K562 (cell line): Measurements from ENCODE around the gene MARK2. TPM values are rescaled to one million over a fixed set of nuclear protein-coding genes. Genes with fewer than 3 reads are reported as not detected.

Source experiments
- AFF4 ChIP-seq: sonication (generic); formaldehyde crosslinking; IDR thresholded peaks from 2 replicates; pipeline ENCODE4 v1.8.0; 2023; ENCODE audit warnings: mild to moderate bottlenecking, missing genetic modification reagents
- E2F5 ChIP-seq: sonication (generic); formaldehyde crosslinking; IDR thresholded peaks from 2 replicates; pipeline ENCODE4 v1.8.0; 2022; ENCODE audit warnings: mild to moderate bottlenecking, missing genetic modification reagents
- LCOR ChIP-seq: sonication (generic); formaldehyde crosslinking; IDR thresholded peaks from 2 replicates; pipeline ENCODE4 v1.8.0; 2022; ENCODE audit warnings: mild to moderate bottlenecking, missing genetic modification reagents
- MCM2 ChIP-seq: fragments of 450-650 bp; IDR thresholded peaks from 2 replicates; pipeline ENCODE4 v1.6.1; 2017; ENCODE audit warnings: low read depth, mild to moderate bottlenecking
- RBBP5 ChIP-seq: fragments of 200-600 bp; sonication (generic); IDR thresholded peaks from 2 replicates; pipeline ENCODE4 v1.6.1; 2012; ENCODE audit warnings: borderline replicate concordance, mild to moderate bottlenecking, low read length, control low read depth, inconsistent platforms; ENCODE audit not compliant: insufficient read depth, poor library complexity, severe bottlenecking
- SP1 ChIP-seq: sonication (generic); formaldehyde crosslinking; IDR thresholded peaks from 2 replicates; pipeline ENCODE4 v1.8.1; 2022; ENCODE audit warnings: mild to moderate bottlenecking, missing genetic modification reagents
- ZNF23 ChIP-seq: fragments of 250-450 bp; sonication (Bioruptor Pico); IDR thresholded peaks from 2 replicates; pipeline ENCODE4 v1.4.0; 2020; ENCODE audit warnings: mild to moderate bottlenecking
- ZNF764 ChIP-seq: fragments of 250-450 bp; sonication (Bioruptor Pico); IDR thresholded peaks from 2 replicates; pipeline ENCODE4 v1.4.0; 2020; ENCODE audit warnings: low read depth, mild to moderate bottlenecking, moderate library complexity
- polyA plus RNA-seq, 8 experiments: library from polyadenylated mRNA; depleted of rRNA in 4 of 8; stranded (reverse) in 5 of 8; unstranded in 3 of 8; fragments of >200 nt; fragmentation: Nextera tagmentation in 2 of 8; fragmentation: Illumina TruSeq in 1 of 8; extraction: Ambion mirVana in 2 of 8; extraction: Trizol in 1 of 8; gene quantifications; 2 replicates each; pipeline versions ENCODE4 v1.2.1 to v1.2.3, GENCODE V29; 2011 to 2014; ENCODE audit warnings: inconsistent platforms in 1 of 8, missing spikeins in 1 of 8
- total RNA-seq, 7 experiments: library from RNA; depleted of rRNA in 6 of 7; stranded (reverse); fragments of >200 nt in 6 of 7; fragmentation: Illumina TruSeq in 2 of 7; extraction: Trizol in 2 of 7; gene quantifications; 2 replicates each; pipeline versions ENCODE4 v1.2.1 to v1.2.3, GENCODE V29; 2011 to 2021; ENCODE audit warnings: low replicate concordance in 1 of 7
- TF ChIP-seq, protein P1 (sequence below): fragments of 450-650 bp; IDR thresholded peaks from 2 replicates; pipeline ENCODE4 v1.6.1; 2016; ENCODE audit warnings: mild to moderate bottlenecking, moderate library complexity

MARK2 gene
- total and polyA plus RNA-seq, 9 of the 15 experiments (the other 6 are each of a cell fraction or from before 2014, with no cell fraction given), result 0.32 to 43.5 (median 15.1) TPM

DNA sequence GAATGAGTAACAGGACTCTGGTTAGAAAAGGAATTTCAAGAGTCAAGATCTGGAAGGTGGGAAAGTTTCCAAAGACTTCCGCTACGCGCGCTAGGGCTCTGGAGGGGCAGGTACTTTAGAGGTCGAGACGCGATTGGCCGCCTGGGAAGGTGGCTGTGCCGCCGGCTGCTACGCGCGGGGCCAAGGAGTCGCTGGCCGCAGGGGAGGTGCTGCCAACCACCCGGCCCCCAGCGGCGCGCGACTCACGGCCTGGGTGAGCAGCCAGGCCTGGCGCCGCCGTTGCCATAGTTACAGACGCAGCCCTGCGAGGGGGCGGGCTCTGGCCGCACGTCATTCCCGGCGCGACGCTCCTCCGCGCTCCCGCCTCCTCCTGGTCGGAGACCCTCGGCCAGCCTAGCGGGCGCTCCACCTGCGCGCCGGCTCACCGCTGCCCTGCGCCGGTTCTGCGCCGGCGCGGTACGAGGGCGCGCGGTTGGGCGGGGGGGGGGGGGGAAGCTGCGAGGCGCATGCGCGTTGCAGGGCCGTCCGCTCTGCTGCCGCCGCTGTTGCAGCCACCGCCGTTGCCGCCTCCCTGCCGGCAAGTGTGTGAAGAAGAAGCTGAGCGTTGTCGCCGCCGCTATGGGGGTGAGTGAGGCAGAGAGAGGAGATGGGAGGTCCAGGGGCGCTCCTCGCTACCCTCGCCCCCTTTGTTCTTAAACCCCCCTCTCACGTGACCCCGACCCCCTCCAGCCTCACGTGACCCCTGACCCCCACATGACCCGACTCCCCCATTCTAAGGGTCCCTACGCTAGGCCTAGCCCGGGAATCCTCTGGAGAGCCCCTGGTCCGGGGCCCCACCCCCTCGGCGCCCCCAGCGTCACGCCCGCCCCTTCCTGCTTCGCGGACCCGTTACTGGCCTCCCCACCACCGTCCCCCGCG is 99.8 kb downstream of the MARK2 start, which contains the start of gene NAA40 (continued):
- TF ChIP-seq AFF4 (CRISPR knock-in tag) (0 out of 2 replicates have a peak, but pooled peaks have one; percentile 47), LCOR (CRISPR knock-in tag) (no peak), E2F5 (CRISPR knock-in tag) (no peak), MCM2 (no peak), ZNF764 (CRISPR knock-in tag) (no peak), ZNF23 (CRISPR knock-in tag) (no peak), SP1 (peak; percentile 99), RBBP5 (peak; percentile 21)
- TF ChIP-seq, protein P1, sequence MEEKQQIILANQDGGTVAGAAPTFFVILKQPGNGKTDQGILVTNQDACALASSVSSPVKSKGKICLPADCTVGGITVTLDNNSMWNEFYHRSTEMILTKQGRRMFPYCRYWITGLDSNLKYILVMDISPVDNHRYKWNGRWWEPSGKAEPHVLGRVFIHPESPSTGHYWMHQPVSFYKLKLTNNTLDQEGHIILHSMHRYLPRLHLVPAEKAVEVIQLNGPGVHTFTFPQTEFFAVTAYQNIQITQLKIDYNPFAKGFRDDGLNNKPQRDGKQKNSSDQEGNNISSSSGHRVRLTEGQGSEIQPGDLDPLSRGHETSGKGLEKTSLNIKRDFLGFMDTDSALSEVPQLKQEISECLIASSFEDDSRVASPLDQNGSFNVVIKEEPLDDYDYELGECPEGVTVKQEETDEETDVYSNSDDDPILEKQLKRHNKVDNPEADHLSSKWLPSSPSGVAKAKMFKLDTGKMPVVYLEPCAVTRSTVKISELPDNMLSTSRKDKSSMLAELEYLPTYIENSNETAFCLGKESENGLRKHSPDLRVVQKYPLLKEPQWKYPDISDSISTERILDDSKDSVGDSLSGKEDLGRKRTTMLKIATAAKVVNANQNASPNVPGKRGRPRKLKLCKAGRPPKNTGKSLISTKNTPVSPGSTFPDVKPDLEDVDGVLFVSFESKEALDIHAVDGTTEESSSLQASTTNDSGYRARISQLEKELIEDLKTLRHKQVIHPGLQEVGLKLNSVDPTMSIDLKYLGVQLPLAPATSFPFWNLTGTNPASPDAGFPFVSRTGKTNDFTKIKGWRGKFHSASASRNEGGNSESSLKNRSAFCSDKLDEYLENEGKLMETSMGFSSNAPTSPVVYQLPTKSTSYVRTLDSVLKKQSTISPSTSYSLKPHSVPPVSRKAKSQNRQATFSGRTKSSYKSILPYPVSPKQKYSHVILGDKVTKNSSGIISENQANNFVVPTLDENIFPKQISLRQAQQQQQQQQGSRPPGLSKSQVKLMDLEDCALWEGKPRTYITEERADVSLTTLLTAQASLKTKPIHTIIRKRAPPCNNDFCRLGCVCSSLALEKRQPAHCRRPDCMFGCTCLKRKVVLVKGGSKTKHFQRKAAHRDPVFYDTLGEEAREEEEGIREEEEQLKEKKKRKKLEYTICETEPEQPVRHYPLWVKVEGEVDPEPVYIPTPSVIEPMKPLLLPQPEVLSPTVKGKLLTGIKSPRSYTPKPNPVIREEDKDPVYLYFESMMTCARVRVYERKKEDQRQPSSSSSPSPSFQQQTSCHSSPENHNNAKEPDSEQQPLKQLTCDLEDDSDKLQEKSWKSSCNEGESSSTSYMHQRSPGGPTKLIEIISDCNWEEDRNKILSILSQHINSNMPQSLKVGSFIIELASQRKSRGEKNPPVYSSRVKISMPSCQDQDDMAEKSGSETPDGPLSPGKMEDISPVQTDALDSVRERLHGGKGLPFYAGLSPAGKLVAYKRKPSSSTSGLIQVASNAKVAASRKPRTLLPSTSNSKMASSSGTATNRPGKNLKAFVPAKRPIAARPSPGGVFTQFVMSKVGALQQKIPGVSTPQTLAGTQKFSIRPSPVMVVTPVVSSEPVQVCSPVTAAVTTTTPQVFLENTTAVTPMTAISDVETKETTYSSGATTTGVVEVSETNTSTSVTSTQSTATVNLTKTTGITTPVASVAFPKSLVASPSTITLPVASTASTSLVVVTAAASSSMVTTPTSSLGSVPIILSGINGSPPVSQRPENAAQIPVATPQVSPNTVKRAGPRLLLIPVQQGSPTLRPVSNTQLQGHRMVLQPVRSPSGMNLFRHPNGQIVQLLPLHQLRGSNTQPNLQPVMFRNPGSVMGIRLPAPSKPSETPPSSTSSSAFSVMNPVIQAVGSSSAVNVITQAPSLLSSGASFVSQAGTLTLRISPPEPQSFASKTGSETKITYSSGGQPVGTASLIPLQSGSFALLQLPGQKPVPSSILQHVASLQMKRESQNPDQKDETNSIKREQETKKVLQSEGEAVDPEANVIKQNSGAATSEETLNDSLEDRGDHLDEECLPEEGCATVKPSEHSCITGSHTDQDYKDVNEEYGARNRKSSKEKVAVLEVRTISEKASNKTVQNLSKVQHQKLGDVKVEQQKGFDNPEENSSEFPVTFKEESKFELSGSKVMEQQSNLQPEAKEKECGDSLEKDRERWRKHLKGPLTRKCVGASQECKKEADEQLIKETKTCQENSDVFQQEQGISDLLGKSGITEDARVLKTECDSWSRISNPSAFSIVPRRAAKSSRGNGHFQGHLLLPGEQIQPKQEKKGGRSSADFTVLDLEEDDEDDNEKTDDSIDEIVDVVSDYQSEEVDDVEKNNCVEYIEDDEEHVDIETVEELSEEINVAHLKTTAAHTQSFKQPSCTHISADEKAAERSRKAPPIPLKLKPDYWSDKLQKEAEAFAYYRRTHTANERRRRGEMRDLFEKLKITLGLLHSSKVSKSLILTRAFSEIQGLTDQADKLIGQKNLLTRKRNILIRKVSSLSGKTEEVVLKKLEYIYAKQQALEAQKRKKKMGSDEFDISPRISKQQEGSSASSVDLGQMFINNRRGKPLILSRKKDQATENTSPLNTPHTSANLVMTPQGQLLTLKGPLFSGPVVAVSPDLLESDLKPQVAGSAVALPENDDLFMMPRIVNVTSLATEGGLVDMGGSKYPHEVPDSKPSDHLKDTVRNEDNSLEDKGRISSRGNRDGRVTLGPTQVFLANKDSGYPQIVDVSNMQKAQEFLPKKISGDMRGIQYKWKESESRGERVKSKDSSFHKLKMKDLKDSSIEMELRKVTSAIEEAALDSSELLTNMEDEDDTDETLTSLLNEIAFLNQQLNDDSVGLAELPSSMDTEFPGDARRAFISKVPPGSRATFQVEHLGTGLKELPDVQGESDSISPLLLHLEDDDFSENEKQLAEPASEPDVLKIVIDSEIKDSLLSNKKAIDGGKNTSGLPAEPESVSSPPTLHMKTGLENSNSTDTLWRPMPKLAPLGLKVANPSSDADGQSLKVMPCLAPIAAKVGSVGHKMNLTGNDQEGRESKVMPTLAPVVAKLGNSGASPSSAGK, result no peak
